H9 (cell line): ENCODE results near the gene FKBP10. TPM values are rescaled to one million over a fixed set of nuclear protein-coding genes. Genes with fewer than 3 reads are reported as not detected.
A peak's percentile ranks its signal among the peaks of the same experiment; 100 is the strongest.

ENCODE experiments used
- DNase-seq: peaks from one replicate; pipeline ENCODE4 v3.0.0-alpha.2; 2017
- H2AFZ ChIP-seq: one replicate; pipeline ENCODE4 v1.6.1; 2013; ENCODE audit warnings: mild to moderate bottlenecking, low read length, control low read depth, moderate library complexity
- H2AK5ac ChIP-seq: 2 replicates; pipeline ENCODE4 v1.6.1; 2013; ENCODE audit warnings: low read length, control low read depth, mixed read lengths; ENCODE audit not compliant: insufficient read length
- H2BK120ac ChIP-seq: one replicate; pipeline ENCODE4 v1.6.1; 2013; ENCODE audit warnings: low read depth, mild to moderate bottlenecking, low read length, control low read depth, inconsistent platforms; ENCODE audit not compliant: poor library complexity, severe bottlenecking
- H2BK12ac ChIP-seq: 2 replicates; pipeline ENCODE4 v1.6.1; 2013; ENCODE audit warnings: low read length, control low read depth, mixed read lengths, low read depth; ENCODE audit not compliant: insufficient read length
- H2BK15ac ChIP-seq: 2 replicates; pipeline ENCODE4 v1.6.1; 2013; ENCODE audit warnings: low read depth, low read length, control low read depth
- H2BK20ac ChIP-seq: one replicate; pipeline ENCODE4 v1.6.1; 2013; ENCODE audit warnings: low read depth, mild to moderate bottlenecking, low read length, control low read depth, inconsistent platforms; ENCODE audit not compliant: poor library complexity, severe bottlenecking
- H2BK5ac ChIP-seq: 2 replicates; pipeline ENCODE4 v1.6.1; 2013; ENCODE audit warnings: low read length, control low read depth, mixed read lengths; ENCODE audit not compliant: insufficient read length
- H3K14ac ChIP-seq: 2 replicates; pipeline ENCODE4 v1.6.1; 2013; ENCODE audit warnings: low read length, control low read depth; ENCODE audit not compliant: insufficient read depth
- H3K18ac ChIP-seq: 2 replicates; pipeline ENCODE4 v1.6.1; 2013; ENCODE audit warnings: low read depth, mild to moderate bottlenecking, mixed read lengths, low read length, control low read depth; ENCODE audit not compliant: insufficient read length
- H3K23ac ChIP-seq: 2 replicates; pipeline ENCODE4 v1.6.1; 2013; ENCODE audit warnings: low read length, control low read depth, mixed read lengths, low read depth; ENCODE audit not compliant: insufficient read length
- H3K23me2 ChIP-seq: 2 replicates; pipeline ENCODE4 v1.6.1; 2013; ENCODE audit warnings: low read depth, mild to moderate bottlenecking, mixed read lengths, low read length, control low read depth; ENCODE audit not compliant: insufficient read length, poor library complexity, severe bottlenecking
- H3K27ac ChIP-seq: 2 replicates; pipeline ENCODE4 v1.5.1; 2013; ENCODE audit warnings: low read length, control low read depth, mixed read lengths, low read depth; ENCODE audit not compliant: insufficient read length
- H3K27me3 ChIP-seq: 2 replicates; pipeline ENCODE4 v1.6.1; 2013; ENCODE audit warnings: low read length, control low read depth, inconsistent platforms; ENCODE audit not compliant: insufficient read depth
- H3K4ac ChIP-seq: 2 replicates; pipeline ENCODE4 v1.6.1; 2013; ENCODE audit warnings: low read depth, mild to moderate bottlenecking, control low read depth, inconsistent platforms, low read length, moderate library complexity
- H3K4me1 ChIP-seq: 2 replicates; pipeline ENCODE4 v1.6.1; 2013; ENCODE audit warnings: low read length, control low read depth, inconsistent platforms; ENCODE audit not compliant: insufficient read depth
- H3K4me2 ChIP-seq: 2 replicates; pipeline ENCODE4 v1.6.1; 2013; ENCODE audit warnings: low read length, control low read depth, mixed read lengths; ENCODE audit not compliant: insufficient read length, insufficient read depth
- H3K56ac ChIP-seq: 2 replicates; pipeline ENCODE4 v1.6.1; 2013; ENCODE audit warnings: low read depth, mild to moderate bottlenecking, mixed read lengths, low read length, control low read depth; ENCODE audit not compliant: insufficient read length
- H3K79me1 ChIP-seq: 2 replicates; pipeline ENCODE4 v1.6.1; 2013; ENCODE audit warnings: low read depth, mild to moderate bottlenecking, moderate library complexity, low read length, control low read depth, inconsistent platforms; ENCODE audit not compliant: insufficient read depth, poor library complexity, severe bottlenecking
- H3K79me2 ChIP-seq: 2 replicates; pipeline ENCODE4 v1.6.1; 2013; ENCODE audit warnings: low read length, control low read depth, inconsistent platforms; ENCODE audit not compliant: insufficient read depth
- H3K9ac ChIP-seq: 2 replicates; pipeline ENCODE4 v1.6.1; 2013; ENCODE audit warnings: low read length, control low read depth, mixed read lengths; ENCODE audit not compliant: insufficient read length; ENCODE audit errors: extremely low read depth
- H3K9me3 ChIP-seq: one replicate; pipeline ENCODE4 v1.6.1; 2013; ENCODE audit warnings: low read depth, low read length, inconsistent platforms; ENCODE audit not compliant: control insufficient read depth
- H3T11ph ChIP-seq: one replicate; pipeline ENCODE4 v1.6.1; 2013; ENCODE audit warnings: mild to moderate bottlenecking, low read length, control low read depth, inconsistent platforms
- H4K20me1 ChIP-seq: one replicate; pipeline ENCODE4 v1.6.1; 2013; ENCODE audit not compliant: control insufficient read depth, insufficient read length, insufficient read depth
- H4K5ac ChIP-seq: 2 replicates; pipeline ENCODE4 v1.6.1; 2013; ENCODE audit warnings: low read depth, mild to moderate bottlenecking, mixed read lengths, low read length, control low read depth; ENCODE audit not compliant: insufficient read length
- H4K8ac ChIP-seq: replicated peaks from 2 replicates; pipeline ENCODE4 v1.6.1; 2013; ENCODE audit warnings: low read length, control low read depth, mixed read lengths, low read depth; ENCODE audit not compliant: insufficient read length
- H4K91ac ChIP-seq: 2 replicates; pipeline ENCODE4 v1.6.1; 2013; ENCODE audit warnings: low read depth, mild to moderate bottlenecking, moderate library complexity, mixed read lengths, low read length, control low read depth; ENCODE audit not compliant: insufficient read length
- H3K27ac Mint-ChIP-seq, 3 experiments: 2 replicates in 2 of 3; 3 replicates in 1 of 3; pipeline ENCODE4 v1.8.0; 2020 to 2021; ENCODE audit warnings: mixed read lengths in 3 of 3, mild to moderate bottlenecking in 1 of 3, moderate library complexity in 1 of 3
- H3K27me3 Mint-ChIP-seq: 2 replicates; pipeline ENCODE4 v1.8.0; 2021; ENCODE audit warnings: low read depth, mild to moderate bottlenecking, moderate library complexity, mixed read lengths
- H3K36me3 Mint-ChIP-seq, 3 experiments: 2 replicates in 2 of 3; 3 replicates in 1 of 3; pipeline ENCODE4 v1.8.0; 2020 to 2021; ENCODE audit warnings: low read depth in 3 of 3, mixed read lengths in 3 of 3; ENCODE audit not compliant: insufficient read depth in 1 of 3
- H3K4me1 Mint-ChIP-seq, 2 experiments: 2 replicates each; pipeline ENCODE4 v1.8.0; 2020; ENCODE audit warnings: mixed read lengths in 2 of 2
- H3K4me3 Mint-ChIP-seq, 2 experiments: 2 replicates in 1 of 2; 3 replicates in 1 of 2; pipeline ENCODE4 v1.8.0; 2020 to 2021; ENCODE audit warnings: mild to moderate bottlenecking in 2 of 2, mixed read lengths in 2 of 2, moderate library complexity in 1 of 2
- H3K9me3 Mint-ChIP-seq, 2 experiments: 2 replicates in 1 of 2; 3 replicates in 1 of 2; pipeline ENCODE4 v1.8.0; 2020; ENCODE audit warnings: mild to moderate bottlenecking in 2 of 2, mixed read lengths in 2 of 2, moderate library complexity in 1 of 2
- WGBS: extraction: QIAGEN DNeasy Blood & Tissue Kit; methylation state at CpG from one replicate; pipeline ENCODE4 v1.1.7; 2013; ENCODE audit warnings: missing lambda C conversion rate, low lambda C conversion rate, mixed read lengths; ENCODE audit not compliant: insufficient read length; ENCODE audit errors: extremely low coverage; 5-methylcytosine and 5-hydroxymethylcytosine counted together
- total RNA-seq: library from RNA; stranded (reverse); gene quantifications from 2 replicates; pipeline ENCODE4 v1.2.1, GENCODE V29; 2021
- TF ChIP-seq, protein P1 (sequence below): fragments of 200-600 bp; sonication (generic); conservative IDR thresholded peaks from 3 replicates; pipeline ENCODE4 v1.8.0; 2021; ENCODE audit warnings: antibody characterized with exemption, mild to moderate bottlenecking

Gene FKBP10
- total RNA-seq, 1 experiment from 2014 or later = 166 TPM

DNA sequence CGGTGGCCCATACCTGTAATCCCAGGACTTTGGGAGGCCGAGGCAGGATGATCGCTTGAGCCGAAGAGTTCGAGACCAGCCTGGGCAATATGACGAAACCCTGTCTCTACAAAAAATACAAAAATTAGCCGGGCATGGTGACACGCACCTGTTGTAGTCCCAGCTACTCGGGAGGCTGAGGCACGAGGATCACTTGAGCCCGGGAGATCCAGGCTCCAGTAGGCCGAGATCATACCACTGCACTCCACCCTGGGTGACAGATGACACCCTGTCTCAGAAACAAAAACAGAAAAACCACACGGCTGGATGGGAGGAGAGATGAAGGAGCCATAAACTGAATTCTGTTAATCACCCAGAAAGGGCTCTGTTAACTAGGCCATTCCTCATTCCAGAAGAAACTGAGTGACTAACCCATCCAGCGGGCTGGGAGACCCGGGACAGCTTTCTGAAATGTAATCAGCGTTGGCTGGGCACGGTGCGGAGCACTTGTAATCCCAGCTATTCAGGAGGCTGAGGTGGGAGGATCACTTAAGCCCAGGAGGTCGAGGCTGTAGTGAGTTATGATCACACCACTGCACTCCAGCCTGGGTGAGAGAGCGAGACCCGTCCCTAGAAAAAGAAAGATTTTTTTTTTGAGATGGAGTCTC lies 23.9 kb downstream of the FKBP10 start:
- Mint-ChIP-seq H3K36me3 (peaks cover 8 to 22% (median 18%) of the 10 kb centered on the region in 3 experiments; a peak in 6 of 7 replicates), H3K4me1 (peaks cover 10 to 12% of the 10 kb centered on the region in 2 experiments), H3K27me3 (peaks cover 16% of the 10 kb centered on the region), H3K4me3 (peak overlapping the region; percentile 83 to 88), H3K9me3 (no peaks in the 10 kb centered on the region), H3K27ac (no peak overlapping the region; a peak in 1 of 7 replicates)
- Histone ChIP-seq H3K56ac (no peak overlapping the region), H4K20me1 (peaks cover 2% of the 10 kb centered on the region), H3K79me1 (no peaks in the 10 kb centered on the region), H4K5ac (no peak overlapping the region), H2BK5ac (no peak overlapping the region), H3K27me3 (no peaks in the 10 kb centered on the region), H3K23ac (no peak overlapping the region), H3K79me2 (no peaks in the 10 kb centered on the region), H2BK12ac (no peak overlapping the region), H3K4me2 (peak overlapping the region; percentile 65), H3K9ac (no peak overlapping the region), H3K27ac (no peak overlapping the region), H2BK15ac (no peak overlapping the region), H4K8ac (no peak overlapping the region), H3K23me2 (peaks cover 5% of the 10 kb centered on the region), H2BK120ac (no peak overlapping the region), H3K18ac (no peak overlapping the region), H3K9me3 (no peaks in the 10 kb centered on the region), H2AK5ac (no peak overlapping the region), H3K4ac (no peak overlapping the region), H3T11ph (no peak overlapping the region), H4K91ac (no peak overlapping the region), H3K4me1 (no peaks in the 10 kb centered on the region), H3K14ac (no peak overlapping the region), H2BK20ac (no peak overlapping the region), H2AFZ (no peak overlapping the region)
- no peak for DNase-seq
- no CpG with 5 or more reads among the region's 21 CpGs for WGBS
- TF ChIP-seq, protein P1, sequence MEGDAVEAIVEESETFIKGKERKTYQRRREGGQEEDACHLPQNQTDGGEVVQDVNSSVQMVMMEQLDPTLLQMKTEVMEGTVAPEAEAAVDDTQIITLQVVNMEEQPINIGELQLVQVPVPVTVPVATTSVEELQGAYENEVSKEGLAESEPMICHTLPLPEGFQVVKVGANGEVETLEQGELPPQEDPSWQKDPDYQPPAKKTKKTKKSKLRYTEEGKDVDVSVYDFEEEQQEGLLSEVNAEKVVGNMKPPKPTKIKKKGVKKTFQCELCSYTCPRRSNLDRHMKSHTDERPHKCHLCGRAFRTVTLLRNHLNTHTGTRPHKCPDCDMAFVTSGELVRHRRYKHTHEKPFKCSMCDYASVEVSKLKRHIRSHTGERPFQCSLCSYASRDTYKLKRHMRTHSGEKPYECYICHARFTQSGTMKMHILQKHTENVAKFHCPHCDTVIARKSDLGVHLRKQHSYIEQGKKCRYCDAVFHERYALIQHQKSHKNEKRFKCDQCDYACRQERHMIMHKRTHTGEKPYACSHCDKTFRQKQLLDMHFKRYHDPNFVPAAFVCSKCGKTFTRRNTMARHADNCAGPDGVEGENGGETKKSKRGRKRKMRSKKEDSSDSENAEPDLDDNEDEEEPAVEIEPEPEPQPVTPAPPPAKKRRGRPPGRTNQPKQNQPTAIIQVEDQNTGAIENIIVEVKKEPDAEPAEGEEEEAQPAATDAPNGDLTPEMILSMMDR = no peak
